GM19324 (cell line): Measurements from ENCODE around the gene RASAL2.
"Not testable (repeated sequence)": the region's sequence is repeated elsewhere in the genome, so short reads cannot be mapped to it uniquely, and the experiment has no call there.

Experiments
- ATAC-seq: cut with Tn5 transposase; IDR thresholded peaks from one replicate; pipeline ENCODE4 v1.9.1; 2021; ENCODE audit warnings: mild to moderate bottlenecking, moderate library complexity; ENCODE audit not compliant: unreplicated experiment, low FRiP score

Gene RASAL2

GRCh38 chr1:178066908-178067614 lies 26.8 kb upstream of the RASAL2 start:
- ATAC-seq, result peak; percentile 87

DNA sequence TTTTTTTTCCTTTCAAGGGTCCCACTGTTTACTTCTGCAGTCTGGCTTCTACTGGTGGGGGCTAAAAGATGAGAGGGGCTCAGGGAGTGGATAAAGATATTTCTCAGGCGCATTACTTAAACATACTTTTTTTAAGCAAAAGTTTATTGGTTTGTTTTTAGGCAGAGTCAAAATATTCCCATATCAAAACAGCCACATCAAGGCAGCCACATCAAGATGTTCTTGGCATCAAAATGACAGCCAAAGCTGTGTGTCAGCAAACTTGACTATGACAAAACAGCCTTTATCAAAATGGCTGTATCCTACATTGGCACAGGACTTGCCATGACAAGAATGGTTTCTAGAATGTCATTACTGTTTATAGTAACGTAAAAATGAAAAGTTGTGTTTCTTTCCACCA lies 22.1 kb upstream of the RASAL2 start:
- no peak for ATAC-seq

GRCh38 chr1:178072326-178072725 lies 21.6 kb upstream of the RASAL2 start:
- ATAC-seq, result no peak

DNA sequence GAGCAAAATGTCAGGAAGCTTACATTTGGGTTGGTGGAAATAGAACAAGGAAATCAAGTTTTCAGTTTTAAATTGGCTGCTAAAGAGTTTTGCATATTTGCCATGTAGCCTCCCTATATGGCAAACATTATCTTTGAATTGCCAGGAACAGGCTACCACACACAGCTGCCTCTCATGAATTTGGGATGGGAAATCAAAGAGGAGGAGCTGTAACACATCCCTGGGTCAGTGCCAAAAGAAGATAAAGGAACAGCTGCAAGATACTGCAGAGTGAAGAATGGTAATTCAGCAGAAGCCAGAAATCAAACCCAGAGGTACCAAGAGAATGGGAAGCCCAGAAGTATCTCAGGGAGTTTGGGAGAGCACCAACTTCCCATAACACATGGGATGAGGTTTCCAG lies 18.6 kb upstream of the RASAL2 start:
- ATAC-seq, result no peak

- no peak for ATAC-seq
Measured at GRCh38 chr1:178076607-178077006, 17.3 kb upstream of the RASAL2 start.

- ATAC-seq, result no peak
Measured at GRCh38 chr1:178077917-178078316, 16.0 kb upstream of the RASAL2 start.

DNA sequence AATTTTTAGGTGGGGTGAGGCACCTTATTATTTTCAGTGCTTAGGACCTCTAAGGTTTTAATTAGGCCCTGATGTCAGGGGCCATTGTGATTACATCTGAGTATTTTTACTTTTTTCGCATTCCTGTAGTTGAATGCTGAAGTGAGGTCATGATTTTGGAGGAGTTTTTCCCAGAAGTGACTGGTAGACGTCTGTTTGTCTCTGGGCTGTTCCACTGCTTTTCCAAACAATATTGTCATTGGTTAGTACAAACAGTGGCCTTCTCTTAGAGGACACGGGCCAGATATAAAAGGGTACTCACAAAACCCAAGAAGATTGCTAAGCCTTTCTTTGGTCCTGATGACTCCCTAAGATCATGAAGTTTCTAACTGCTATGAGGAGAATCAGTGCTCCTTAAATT lies 7.6 kb upstream of the RASAL2 start:
- no peak for ATAC-seq

DNA sequence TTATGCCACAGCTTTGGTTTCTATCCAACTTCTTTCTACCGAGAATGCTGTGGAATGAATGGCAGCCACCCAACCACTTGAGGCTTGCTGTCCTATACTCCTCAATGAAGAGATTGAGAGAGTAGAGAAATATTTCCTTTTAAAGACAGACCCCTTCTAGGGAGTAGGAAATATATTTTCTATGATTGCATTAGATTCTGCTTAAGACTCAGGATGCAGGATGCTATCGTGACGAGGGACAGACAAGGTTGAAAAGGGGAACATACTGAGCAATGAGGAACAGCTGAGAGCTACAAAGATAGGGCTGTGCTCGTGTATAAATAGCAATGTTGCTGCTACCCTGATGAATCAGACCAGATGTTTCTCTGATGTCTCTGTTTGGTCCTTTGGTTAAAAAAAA lies 7.1 kb upstream of the RASAL2 start:
- ATAC-seq, result no peak

- ATAC-seq, result no peak
Measured at GRCh38 chr1:178088651-178089050, 5.3 kb upstream of the RASAL2 start.

- not testable (repeated sequence) for ATAC-seq
Measured at GRCh38 chr1:178091454-178091853, 2.5 kb upstream of the RASAL2 start.

DNA sequence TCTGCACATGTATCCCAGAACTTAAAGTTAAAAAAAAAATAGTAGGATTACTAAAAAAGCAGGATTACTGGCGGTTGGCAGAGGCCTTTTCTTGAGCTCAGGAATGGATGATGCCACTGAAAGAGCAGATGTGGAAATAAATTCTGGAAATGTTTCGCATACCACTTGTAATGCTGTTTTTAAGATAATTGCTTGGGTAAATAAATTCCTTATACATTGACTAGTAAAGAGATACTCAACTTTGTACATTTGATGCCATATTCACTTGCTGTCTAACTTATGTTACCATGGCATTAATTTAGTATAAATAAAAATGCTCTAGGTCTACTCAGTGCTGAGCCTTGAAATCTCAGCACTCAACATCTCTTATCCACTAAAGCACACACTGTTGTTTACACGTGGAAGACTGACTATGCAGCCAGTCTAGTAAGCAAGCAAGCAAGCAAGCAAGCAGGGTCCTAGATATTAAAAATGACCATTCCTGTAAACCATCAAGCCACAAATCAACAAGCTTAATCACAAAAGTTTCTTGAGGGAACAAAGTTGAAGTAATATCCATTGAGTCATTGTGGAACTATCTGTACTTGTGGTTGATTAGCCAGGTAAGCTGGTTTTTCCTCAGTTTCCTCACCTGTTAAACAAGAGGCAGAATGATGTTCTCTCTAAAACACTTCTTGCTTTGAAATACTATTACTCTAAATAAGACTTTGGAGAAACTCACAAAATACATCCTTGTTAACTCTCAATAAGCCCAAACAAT lies 1.7 kb upstream of the RASAL2 start:
- no peak for ATAC-seq

DNA sequence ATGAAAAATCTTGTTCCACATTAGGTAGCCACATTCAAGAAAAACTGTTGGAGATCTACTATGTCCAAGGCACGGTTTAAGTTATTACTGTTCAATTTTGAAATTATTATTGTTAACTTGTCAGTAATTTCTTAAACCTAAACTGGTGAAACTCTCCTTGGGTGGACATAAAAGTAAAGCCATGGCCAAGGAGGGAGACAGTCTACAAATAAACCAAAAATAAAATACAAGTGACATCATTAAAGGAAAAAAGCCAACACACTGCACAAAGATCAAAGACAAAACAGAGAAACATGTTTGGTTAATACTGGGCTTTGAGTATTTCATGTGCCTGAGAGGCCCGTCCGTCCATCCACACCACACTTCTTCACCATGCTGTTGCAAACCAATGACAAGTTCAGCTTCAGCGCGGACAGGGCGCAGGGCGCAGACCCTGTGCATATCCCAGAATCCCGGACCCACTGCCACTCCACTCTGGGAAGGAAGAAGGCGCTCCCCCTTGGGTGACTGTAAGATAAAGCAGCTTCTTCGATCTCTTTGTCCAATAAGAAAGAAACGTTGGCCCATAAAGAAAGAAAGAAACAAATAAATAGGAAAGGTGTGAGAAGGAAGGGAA lies 918 bp upstream of the RASAL2 start:
- no peak for ATAC-seq

DNA sequence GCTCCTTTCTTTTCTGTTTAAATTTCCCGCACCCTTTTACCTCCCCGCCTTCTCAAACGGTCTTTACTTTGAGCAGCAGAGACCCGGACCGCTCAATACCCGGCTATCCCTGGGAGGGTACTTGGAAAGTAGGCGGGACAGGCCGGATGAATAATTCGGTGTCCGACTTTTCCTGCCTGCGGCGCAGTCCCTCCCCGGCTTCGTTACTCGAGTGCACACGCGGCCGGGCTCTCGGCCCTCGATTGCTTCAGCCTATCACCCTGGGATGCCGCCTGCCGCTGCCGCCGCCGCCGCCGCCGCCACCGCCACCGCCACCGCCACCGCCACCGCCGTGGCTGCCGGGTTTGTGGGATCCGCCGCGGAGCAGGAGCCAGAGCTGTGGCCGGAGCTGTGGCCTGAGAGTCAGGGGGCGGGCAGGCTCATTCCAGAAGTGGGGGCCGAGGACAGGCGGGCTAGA lies 382 bp upstream of the RASAL2 start:
- ATAC-seq, result peak; percentile 71

- no peak for ATAC-seq
Measured at GRCh38 chr1:178094739-178095645, 1.1 kb downstream of the RASAL2 start.

DNA sequence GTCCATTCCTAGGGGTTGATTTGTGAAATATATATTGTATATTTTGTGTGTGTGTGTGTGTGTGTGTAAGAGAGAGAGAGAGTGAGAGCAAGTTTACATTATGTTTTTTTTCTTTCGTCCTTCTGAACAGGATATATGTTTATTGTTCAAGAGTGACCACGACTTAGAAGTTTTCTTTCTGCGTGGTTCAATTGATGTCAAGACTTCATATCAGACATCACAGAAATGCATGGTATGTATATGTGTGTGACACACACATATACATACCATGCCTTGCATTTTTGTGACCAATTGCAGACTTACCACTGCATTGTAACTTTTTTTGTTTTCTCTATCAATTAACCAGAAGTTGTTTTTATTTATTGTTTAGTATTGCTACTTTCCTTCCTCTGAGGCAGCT lies 2.5 kb downstream of the RASAL2 start:
- no peak for ATAC-seq

DNA sequence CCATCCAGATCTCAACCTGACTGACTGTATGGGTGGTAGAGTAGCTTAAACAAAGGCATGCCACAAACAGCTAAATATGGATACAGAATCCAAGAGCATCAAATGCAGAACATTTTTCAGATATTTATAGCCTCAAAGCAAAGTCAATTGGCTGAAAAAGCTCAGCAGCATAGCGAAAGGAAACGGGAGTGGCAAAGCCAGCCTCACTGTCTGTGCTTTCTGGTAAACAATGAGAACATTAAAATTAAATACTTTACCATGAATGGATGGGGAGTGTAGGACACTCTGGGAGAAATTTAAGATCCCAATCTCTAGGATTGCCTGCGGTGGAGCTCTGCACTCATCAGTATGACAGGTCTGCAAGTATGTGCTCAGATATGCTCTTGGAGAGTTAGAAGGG lies 4.4 kb downstream of the RASAL2 start:
- ATAC-seq, result no peak

DNA sequence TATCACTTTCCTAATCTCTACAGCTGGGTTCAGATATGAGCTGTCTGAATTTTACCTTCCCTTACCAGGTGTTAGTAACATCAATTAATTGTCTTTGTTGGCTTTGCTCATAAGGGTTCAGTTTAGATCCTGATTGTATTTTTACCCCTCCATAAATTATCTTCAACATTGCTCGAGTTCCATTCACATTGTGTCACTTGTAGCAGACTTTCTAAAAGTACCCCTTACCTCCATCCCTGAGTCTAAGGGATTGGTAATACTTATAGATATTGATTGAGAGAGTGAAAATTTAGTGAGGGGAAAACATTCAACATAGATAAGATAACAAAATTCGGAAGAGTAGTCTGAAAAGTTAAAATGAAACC lies 7.3 kb downstream of the RASAL2 start:
- no peak for ATAC-seq

- ATAC-seq, result no peak
Measured at GRCh38 chr1:178101654-178102053, 7.8 kb downstream of the RASAL2 start.

- no peak for ATAC-seq
Measured at GRCh38 chr1:178102218-178102617, 8.3 kb downstream of the RASAL2 start.

DNA sequence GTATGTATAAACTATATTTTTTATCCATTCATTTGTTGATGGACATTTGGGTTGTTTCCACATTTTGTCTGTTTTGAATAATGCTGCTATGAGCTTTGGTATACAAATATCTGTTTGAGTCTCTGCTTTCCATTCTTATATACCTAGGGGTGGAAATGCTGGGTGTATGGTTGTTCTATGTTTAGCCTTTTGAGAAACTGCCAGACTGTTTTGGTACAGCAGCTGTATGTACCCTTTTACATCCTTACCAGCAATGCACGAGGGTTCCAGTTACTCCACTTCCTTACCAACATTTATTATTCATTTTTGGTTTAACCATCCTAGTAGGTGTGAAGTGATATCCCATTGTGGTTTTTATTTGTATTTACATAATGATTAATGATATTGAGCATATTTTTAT lies 13.9 kb downstream of the RASAL2 start:
- no peak for ATAC-seq
